Femur (tissue), 1 donor: ENCODE measurements around the gene FASN.
A peak's percentile ranks its signal among the peaks of the same experiment; 100 is the strongest.

Experiments used
- DNase-seq: peaks from one replicate; pipeline ENCODE4 v3.0.0-alpha.2; 2017

FASN gene

DNA sequence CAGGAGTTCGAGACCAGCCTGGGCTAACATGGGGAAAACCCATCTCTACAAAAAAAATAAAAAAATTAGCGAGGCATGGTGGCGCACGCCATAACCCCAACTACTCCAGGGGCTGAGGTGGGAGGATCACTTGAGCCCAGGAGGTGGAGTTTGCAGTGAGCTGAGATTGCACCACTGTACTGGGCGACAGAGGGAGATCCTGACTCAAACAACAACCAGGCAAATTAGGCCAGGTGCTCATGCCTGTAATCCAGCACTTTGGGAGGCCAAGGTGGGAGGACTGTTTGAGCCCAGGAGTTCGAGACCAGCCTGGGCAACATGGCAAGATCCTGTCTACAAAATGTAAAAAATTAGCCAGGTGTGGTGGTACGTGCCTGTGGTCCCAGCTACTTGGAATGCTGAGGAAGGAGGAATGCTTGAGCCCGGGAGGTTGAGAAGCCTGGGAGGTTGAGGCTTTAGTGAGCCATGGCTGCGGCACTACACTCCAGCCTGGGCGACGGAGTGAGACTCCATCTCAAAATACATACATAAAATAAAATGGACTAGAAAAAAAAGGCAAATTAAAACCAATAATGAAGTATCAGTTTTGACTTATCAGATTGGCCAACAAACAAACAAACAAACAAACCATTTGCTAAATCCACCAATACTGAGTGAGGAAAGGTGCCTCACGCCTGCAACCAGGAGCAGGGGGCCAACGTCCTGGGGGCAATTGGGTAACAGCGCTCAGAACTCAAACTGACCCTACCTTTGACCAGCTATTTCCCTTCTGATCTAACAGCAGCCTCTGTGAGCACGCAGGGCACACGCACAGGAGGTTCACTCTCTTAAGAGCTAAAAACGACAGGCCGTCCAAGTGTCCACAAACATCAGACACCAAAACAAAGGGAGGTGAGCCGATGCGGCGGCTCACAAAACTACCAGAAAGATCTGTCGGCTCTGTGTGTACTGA lies 19.4 kb upstream of the FASN start:
- no peak for DNase-seq

DNA sequence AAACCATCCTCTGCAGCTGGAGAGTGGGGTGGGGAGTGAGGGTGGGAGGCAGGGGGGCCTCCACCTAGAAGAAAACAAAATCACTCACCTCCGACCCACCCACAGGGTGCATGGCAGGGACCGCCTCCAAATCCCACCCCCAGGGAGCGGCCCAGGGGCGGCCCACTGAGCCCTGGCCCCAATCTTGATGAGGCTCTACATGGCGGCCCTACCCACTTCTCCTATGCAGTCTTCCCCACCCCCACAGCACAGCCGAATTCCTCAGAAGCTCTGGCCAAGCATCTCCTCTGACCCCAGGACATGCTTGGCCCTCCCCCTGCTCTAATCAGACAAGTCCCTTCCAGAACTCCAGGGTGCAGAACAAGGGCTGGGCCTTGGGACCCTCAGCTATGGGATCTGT lies 18.2 kb upstream of the FASN start:
- DNase-seq = no peak

DNA sequence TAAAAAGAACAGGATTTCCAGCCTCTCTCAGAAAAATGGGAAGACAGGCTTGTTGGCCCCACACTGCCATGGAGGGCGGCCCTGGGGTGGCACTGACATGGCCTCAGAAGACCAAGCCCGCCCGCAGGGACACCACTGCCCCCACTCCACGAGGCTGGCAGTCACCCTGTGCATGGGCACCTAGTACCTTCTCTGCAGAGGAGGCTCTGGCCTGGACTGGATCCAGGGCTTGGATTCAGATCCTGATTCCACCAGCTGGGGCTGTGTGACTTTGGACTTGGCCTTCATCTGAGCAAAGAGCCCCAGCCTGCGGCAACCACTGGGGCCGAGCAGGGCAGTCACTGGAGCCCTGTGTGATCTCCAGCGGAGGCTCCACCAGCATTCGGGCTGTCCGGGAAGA lies 16.8 kb upstream of the FASN start:
- no peak for DNase-seq

DNA sequence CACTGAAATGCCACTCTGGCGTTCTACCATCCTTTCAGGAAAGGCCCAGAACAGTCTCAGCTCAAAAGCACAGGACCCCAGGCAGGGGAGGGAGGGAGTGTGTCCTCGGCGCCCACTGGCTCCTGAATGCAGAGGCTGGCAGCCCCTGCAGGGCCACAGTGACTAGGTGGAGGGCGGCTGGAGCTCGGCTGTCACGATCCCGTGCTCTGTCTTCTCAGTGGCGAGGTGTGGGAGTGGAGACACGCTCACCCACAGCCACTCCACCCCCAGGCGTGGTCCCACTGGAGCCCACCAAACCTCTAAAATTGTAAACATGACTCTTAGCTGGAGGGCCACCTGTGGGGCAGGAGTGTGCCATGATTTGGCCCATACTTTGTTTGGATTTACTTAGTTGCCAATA lies 16.4 kb upstream of the FASN start:
- no peak for DNase-seq

GRCh38 chr17:82113941-82114340 lies 15.9 kb upstream of the FASN start:
- DNase-seq = no peak

GRCh38 chr17:82113422-82113821 lies 15.4 kb upstream of the FASN start:
- no peak for DNase-seq

GRCh38 chr17:82112914-82113311 lies 14.9 kb upstream of the FASN start:
- no peak for DNase-seq

DNA sequence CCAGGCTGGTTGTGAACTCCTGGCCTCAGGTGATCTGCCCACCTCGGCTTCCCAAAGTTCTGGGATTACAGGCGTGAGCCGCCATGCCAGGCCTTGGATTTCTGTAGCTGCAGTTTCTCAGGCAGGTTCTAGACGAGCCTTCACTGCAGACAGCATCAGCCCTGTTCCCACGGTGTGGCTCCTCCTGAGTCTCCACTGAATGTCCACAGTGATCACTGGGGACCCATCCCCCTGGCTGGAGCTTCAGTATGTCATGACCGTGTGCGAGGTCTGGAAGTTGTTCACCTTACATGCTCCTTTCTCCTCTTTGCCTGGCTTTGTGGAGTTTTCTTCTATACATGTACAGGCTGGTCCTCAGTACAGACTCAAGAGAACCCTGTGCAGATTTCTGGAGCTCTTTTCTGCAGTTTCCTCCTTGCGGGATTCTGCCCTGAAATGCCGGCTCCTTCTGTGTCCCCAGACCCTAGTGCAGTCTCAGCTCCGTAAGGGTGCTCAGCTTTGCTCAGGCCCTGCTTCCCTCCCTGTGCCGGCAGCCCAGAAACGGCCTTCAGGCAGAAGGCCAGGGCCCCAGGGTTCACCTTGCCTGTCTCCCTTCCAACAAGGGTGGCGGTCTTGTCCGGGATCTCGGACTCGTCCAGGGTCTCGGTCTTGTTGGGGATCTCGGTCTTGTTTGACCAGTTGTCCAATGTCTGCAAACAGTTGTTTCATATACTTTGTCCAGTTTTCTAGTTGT lies 14.3 kb upstream of the FASN start:
- no peak for DNase-seq

- DNase-seq = no peak
Observed at GRCh38 chr17:82110298-82110697, 12.3 kb upstream of the FASN start.

DNA sequence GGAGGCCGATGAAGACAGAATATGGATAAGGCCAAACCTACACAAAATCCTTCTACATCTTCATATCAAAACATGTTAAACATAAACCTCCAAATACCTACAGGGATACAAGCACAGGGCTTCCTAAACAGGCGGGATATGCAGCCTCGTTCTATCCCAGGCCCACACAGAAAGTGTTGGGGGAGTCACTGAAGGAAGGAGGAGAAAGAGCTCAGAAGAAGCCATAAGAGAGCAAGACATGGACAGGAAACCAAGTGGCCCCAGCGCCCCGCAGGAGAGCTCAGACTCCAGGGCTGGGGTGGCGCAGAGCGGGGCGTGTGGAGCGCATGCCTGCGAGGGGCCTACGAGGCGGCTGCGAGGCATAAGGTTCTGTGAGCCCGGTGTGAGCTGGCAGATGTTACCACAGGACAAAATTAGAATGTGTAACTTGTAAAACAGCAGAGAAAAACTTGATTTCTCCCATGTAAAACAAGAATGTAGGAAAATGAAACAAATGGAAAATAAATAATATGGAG lies 11.0 kb upstream of the FASN start:
- no peak for DNase-seq

DNA sequence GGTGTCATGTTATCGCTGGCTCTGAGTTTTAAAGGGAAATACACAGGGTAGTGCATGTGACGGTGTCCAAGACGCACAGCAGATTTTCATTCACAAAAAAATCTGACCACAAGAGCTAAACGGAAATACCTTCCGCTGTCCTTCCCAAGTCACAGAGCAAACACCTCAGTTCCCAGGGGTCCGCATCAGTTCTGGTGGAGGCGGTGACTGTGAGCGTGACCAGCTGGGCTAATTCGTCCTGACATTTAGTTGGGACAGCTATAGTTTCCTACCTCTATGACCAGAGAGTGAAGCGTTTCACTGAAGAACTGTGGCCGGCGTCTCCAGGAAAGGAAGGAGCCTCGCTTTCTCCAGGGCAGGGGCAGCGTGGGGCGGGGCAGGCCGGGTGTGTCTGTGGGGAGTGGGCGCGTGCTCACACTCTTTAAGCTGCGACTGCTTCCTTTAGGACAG lies 10.5 kb upstream of the FASN start:
- DNase-seq = peak; percentile 21

- DNase-seq = peak; percentile 20
Observed at GRCh38 chr17:82108038-82108437, 10.0 kb upstream of the FASN start.

- DNase-seq = peak; percentile 42
Observed at GRCh38 chr17:82107341-82107860, 9.4 kb upstream of the FASN start.

DNA sequence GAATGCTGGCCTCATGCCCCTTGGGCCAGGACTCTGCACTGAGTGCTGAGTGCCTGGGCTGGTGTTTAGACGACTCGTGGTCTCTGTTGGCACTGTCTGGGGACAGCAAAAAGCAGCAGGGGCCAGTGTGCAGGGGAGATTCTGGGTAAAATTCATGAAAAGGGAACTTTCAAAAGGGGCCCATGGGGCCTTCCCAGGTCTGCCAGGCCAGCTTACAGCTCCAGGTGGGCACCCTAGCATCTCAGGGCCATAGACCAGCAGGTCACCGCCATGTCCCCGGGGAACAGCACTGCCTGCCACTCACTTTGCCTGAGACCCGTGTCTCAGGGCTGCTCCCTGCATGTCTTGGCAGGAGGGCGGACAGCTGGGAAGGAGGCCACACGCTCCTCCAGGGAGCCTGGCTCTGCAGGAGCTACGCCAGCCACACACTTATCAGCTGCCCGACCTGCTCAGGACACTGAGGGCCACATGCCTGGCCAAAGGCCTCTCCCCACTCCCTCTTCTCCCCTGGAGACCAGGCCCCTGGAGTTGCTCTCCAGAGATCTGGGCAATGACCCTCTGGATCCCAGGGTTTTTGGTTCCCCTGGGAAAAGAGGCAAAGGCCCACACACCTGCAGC lies 8.8 kb upstream of the FASN start:
- peak; percentile 42 for DNase-seq

- DNase-seq = peak; percentile 65
Observed at GRCh38 chr17:82105882-82106687, 8.0 kb upstream of the FASN start.

GRCh38 chr17:82105417-82105881 lies 7.4 kb upstream of the FASN start:
- no peak for DNase-seq

- DNase-seq = no peak
Observed at GRCh38 chr17:82104797-82105416, 6.9 kb upstream of the FASN start.

DNA sequence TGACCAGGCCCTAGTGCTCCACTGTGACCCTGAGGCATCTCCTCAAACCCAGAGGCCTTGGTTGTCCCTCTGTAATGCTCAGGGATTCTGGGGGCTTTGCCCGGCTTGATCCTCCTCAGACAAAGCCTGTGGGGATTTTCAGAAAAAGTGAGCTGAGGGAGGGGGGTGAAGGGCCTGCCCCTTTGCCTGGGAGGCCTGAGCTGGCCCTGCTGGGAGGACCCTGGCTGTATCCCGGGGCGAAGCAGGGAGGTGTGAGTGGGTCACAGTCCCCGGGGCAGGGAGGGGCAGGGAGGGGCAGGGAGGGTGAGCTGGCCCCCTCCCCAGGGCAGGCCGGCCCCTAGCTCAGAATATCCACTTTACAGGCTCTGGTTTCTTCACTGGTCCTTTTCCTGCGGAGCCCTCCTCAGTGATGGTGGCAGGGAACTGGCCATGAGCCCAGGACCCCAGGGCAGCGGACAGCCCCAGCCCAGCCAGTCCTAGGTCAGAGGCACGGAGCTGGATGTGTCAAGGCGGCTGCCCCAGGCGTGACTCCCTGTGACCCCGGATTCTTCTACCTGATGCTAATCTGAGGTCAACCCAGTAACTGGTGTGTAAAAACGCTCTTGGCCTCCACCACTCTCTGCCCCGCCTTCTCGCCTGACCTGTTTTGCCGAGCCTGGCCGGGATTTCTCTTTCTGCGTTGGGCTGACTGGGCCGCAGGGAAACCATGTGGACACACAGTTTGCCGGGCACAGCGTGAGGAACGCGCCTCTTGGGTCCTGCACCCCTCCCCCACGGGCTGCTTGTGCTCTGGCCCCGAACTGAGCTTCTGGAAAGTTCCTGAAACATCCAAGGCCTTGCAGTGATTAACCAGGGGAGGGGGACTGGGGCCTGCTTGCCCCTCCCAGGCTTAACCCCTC lies 5.8 kb upstream of the FASN start:
- DNase-seq = peak; percentile 70

DNA sequence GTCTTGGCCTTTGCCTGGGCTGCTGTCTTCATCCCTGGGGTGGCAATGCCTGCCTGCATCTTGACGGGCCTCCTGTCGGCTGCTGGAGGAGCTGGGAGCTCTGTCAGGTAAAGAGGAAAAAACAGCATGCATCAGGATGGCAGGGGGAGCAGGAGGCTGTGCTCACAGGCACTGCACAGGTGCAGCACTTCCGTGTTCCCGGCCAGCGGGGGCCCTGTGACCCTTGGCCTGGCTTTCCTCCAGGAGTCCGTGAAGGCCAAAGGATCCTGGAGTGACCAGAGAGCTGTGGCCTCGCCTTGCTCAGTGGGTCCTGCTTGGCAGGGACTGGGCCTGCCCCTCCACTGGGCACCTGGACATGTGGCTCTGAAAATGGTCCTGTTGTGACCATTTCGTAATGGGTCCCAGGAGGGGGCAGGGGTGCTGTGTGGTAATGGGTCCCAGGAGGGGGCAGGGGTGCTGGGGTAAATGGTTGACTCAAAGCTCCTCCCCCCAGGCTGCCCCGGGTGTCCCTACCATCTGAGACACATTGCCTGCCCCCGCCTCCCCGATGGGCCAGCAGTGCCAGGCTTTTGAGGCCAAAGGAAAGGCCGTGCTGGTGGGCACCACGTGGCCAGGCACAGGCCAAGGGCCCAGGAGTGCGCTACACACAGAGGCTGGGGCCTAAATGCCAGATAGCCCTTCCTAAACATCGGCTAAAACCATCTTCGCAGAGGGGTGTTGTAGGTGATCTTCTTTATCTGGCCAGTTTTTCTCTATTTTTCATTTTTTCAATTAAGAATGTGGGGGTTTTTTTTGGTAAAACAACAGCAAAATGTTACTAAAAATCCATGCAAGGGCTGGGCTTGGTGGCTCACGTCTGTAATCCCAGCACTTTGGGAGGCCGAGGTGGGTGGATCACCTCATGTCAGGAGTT lies 4.0 kb upstream of the FASN start:
- no peak for DNase-seq
